ENCODE data around the gene IGF2BP2. TPM values are rescaled to one million over a fixed set of nuclear protein-coding genes. Genes with fewer than 3 reads are reported as not detected.

The IGF2BP2 gene
- total and polyA plus RNA-seq, 9 of the 15 experiments (the other 6 are each of a cell fraction or from before 2014, with no cell fraction given), result 3.2 to 59.6 (median 30.5) TPM

DNA sequence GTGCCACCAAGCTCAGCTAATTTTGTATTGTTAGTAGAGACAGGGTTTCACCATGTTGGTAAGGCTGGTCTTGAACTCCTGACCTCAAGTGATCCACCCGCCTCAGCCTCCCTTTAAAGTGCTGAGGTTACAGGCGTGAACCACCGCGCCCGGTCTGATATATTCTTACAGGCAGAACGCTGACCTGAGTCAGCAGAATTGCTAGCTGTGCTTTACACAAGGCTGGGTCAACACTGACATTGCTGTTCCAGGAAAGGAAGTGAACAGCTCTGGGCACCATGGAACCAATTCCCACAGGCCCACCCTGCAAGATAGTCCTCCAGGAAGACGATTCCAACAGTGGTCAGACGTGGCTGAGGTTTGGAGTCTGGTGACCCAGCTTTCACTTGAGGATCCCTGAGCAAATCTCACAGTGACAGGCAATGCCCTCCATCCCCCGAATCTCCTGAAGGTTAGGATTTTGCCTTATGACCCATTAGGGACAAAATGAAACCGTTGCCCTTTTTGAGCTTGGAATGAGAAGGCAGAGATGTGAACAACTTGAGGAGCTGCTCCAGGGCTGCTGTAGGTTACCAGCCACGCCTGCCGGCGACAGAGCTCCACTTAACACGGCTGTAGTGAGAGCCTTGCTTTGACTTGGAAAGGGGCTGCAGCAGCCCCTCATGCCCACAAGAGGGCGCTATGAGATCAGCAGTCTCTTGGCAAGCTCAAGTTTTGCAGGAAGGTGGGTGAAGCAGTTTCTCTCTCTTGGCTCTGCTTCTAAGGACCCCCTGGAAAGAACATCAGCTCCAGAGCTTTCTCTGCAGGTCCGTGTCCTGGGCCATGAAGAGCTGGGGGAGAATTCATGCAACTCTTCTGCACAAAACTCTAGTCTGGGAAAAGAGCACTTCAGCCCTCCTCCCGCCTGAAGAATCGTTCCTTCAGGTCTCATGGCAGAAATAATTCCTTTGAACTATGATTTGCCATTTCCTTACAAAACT, 164.6 kb downstream of the IGF2BP2 start:
- Histone ChIP-seq H3K9ac (ENCODE audit: insufficient read depth in 1 of 2, low read depth in 2 of 2, low read length in 2 of 2) (peak overlapping the region in 1 of 2 experiments; percentile 75; a peak in 1 of 4 replicates), H3K36me3 (ENCODE audit: control insufficient read depth, insufficient read depth, low read length) (peaks cover 46% of the 10 kb centered on the region), H3K4me1 (replicated peaks in 1 of 2; ENCODE audit: control insufficient read depth in 2 of 2, insufficient read depth in 2 of 2, low read length in 2 of 2) (peaks cover 2 to 7% of the 10 kb centered on the region in 2 experiments; a peak in 4 of 5 replicates), H3K27me3 (ENCODE audit: control insufficient read depth in 2 of 2, insufficient read depth in 2 of 2, low read length in 2 of 2) (no peaks in the 10 kb centered on the region), H3K9me3 (replicated peaks; ENCODE audit: control insufficient read depth, insufficient read depth, low read depth, low read length) (peaks cover 1% of the 10 kb centered on the region; the same call in 1 of the 2 replicates), H3K79me2 (ENCODE audit: control insufficient read depth, insufficient read depth, low read length) (no peaks in the 10 kb centered on the region), H2AFZ (ENCODE audit: low read depth, low read length) (no peak overlapping the region), H3K27ac (ENCODE audit: extremely low read depth, low read depth, low read length) (no peak overlapping the region; the same call in 2 of the 3 replicates), H3K4me3 (no peak overlapping the region), H3K9me1 (ENCODE audit: control insufficient read depth, insufficient read depth, low read length) (peaks cover 4% of the 10 kb centered on the region), H3K4me2 (ENCODE audit: insufficient read depth, low read length) (peak overlapping the region; percentile 38; the same call in 1 of the 2 replicates), H4K20me1 (replicated peaks; ENCODE audit: control insufficient read depth, insufficient read depth, low read length) (0 out of 2 replicates have a peak, but pooled peaks cover 4% of the 10 kb centered on the region)
- in situ Hi-C loops (cut with MboI) (no loop called here), intact Hi-C loops (cut with micrococcal nuclease) (loop anchor here (1.0 to 10.0 kb wide), 4 partner anchors 75 to 317 kb away; no protein-coding TSS in a partner anchor)
- 26% methylated on average over 18 of the region's 18 CpGs for WGBS (ENCODE audit: insufficient coverage, low coverage, missing lambda C conversion rate)
- ATAC-seq (peak; percentile 95), FAIRE-seq (peak; percentile 97), DNase-seq (ENCODE audit: extremely low read depth in 1 of 4, low spot score in 3 of 4) (peak; percentile 80 to 89 (median 82))
- CTCF ChIA-PET (ENCODE audit: low intra/inter-chr PET ratio), result interaction anchor here (0.6 to 1.3 kb wide), 10 partner anchors 18 to 1162 kb away, joined by 3 to 5 read pairs (median 3); no protein-coding TSS in a partner anchor
- POLR2A ChIA-PET, result interaction anchor here (0.5 to 3.1 kb wide), 20 partner anchors 8 to 408 kb away, joined by 3 to 24 read pairs (median 4); partner anchors contain the start of genes SENP2 and TRA2B
- BruUV-seq (replicated peaks), result no TSS peak
- TF ChIP-seq NCOA4 (IDR thresholded peaks at IDR 0.05; ENCODE audit: partially characterized antibody) (no peak), ZNF445 (CRISPR knock-in tag; IDR thresholded peaks at IDR 0.05; ENCODE audit: low read depth) (no peak), CREB1 (IDR thresholded peaks at IDR 0.05) (no peak), CREB1 (CRISPR knock-in tag; IDR thresholded peaks at IDR 0.05) (no peak), CREBBP (IDR thresholded peaks at IDR 0.05; ENCODE audit: low read depth, low read length) (no peak), GATAD2B (IDR thresholded peaks at IDR 0.05; ENCODE audit: borderline replicate concordance) (no peak), FOS (IDR thresholded peaks at IDR 0.05; ENCODE audit: extremely low read depth, insufficient read length) (no peak), ZC3H8 (IDR thresholded peaks at IDR 0.05) (peak; percentile 81; the same call in 1 of the 2 replicates), NFIX (CRISPR knock-in tag; IDR thresholded peaks at IDR 0.05; ENCODE audit: low read depth) (no peak), ZNF75A (CRISPR knock-in tag; IDR thresholded peaks at IDR 0.05) (no peak), KDM5B (IDR thresholded peaks at IDR 0.05; ENCODE audit: insufficient replicate concordance, low read depth, low read length) (no peak), POU5F1 (IDR thresholded peaks at IDR 0.05; ENCODE audit: borderline replicate concordance, low read depth, low read length, partially characterized antibody) (no peak)
- TF ChIP-seq, protein P1, sequence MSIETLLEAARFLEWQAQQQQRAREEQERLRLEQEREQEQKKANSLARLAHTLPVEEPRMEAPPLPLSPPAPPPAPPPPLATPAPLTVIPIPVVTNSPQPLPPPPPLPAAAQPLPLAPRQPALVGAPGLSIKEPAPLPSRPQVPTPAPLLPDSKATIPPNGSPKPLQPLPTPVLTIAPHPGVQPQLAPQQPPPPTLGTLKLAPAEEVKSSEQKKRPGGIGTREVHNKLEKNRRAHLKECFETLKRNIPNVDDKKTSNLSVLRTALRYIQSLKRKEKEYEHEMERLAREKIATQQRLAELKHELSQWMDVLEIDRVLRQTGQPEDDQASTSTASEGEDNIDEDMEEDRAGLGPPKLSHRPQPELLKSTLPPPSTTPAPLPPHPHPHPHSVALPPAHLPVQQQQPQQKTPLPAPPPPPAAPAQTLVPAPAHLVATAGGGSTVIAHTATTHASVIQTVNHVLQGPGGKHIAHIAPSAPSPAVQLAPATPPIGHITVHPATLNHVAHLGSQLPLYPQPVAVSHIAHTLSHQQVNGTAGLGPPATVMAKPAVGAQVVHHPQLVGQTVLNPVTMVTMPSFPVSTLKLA (conservative IDR thresholded peaks at IDR 0.05), result 0 out of 4 replicates have a peak, but pooled peaks of 1 of the 2 experiments have one; percentile 25
- TF ChIP-seq, protein P2, sequence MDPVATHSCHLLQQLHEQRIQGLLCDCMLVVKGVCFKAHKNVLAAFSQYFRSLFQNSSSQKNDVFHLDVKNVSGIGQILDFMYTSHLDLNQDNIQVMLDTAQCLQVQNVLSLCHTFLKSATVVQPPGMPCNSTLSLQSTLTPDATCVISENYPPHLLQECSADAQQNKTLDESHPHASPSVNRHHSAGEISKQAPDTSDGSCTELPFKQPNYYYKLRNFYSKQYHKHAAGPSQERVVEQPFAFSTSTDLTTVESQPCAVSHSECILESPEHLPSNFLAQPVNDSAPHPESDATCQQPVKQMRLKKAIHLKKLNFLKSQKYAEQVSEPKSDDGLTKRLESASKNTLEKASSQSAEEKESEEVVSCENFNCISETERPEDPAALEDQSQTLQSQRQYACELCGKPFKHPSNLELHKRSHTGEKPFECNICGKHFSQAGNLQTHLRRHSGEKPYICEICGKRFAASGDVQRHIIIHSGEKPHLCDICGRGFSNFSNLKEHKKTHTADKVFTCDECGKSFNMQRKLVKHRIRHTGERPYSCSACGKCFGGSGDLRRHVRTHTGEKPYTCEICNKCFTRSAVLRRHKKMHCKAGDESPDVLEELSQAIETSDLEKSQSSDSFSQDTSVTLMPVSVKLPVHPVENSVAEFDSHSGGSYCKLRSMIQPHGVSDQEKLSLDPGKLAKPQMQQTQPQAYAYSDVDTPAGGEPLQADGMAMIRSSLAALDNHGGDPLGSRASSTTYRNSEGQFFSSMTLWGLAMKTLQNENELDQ (CRISPR knock-in tag; IDR thresholded peaks at IDR 0.05; ENCODE audit: borderline replicate concordance), result no peak
